IMR-90 (cell line): Measurements from ENCODE around the gene CENPS. TPM values are rescaled to one million over a fixed set of nuclear protein-coding genes. Genes with fewer than 3 reads are reported as not detected.

Source experiments
- ATAC-seq: fragments of 200-7000 bp; cut with Tn5 transposase; 2 replicates; pipeline ENCODE4 v1.9.1; 2020; ENCODE audit warnings: low read depth, mild to moderate bottlenecking, moderate library complexity
- BruUV-seq: library from RNA; stranded (reverse); fragments of 400-500 nt; replicated peaks from 2 replicates; lab custom pipeline; 2021; lab: Mats Ljungman, UMichigan
- CTCF ChIA-PET: fragments of 300-600 bp; formaldehyde crosslinking; extraction: SDS; loops from one replicate; lab custom pipeline; 2021; ENCODE audit warnings: antibody characterized with exemption; lab: Yijun Ruan, JAX
- POLR2A ChIA-PET: fragments of 300-600 bp; sonication (Branson Sonifier 250); formaldehyde crosslinking; loops from one replicate; lab custom pipeline; 2022; ENCODE audit warnings: antibody characterized with exemption; ENCODE audit not compliant: unreplicated experiment; lab: Charles Lee
- DNase-seq: peaks from one replicate; pipeline ENCODE4 v3.0.0; 2013
- H2AFZ ChIP-seq: replicated peaks from 2 replicates; pipeline ENCODE3; 2013; ENCODE audit warnings: low read length, mild to moderate bottlenecking; ENCODE audit not compliant: poor library complexity
- H2AK5ac ChIP-seq: 2 replicates; pipeline ENCODE4 v1.6.1; 2013; ENCODE audit warnings: low read depth, low read length, inconsistent platforms
- H2AK9ac ChIP-seq: replicated peaks from 2 replicates; pipeline ENCODE3; 2013; ENCODE audit warnings: mild to moderate bottlenecking, low read depth, low read length, moderate library complexity; ENCODE audit not compliant: poor library complexity
- H2BK120ac ChIP-seq: 2 replicates; pipeline ENCODE4 v1.6.1; 2013; ENCODE audit warnings: low read depth, low read length, inconsistent platforms
- H2BK15ac ChIP-seq: 3 replicates; pipeline ENCODE4 v1.6.1; 2013; ENCODE audit warnings: low read depth, low read length, inconsistent platforms
- H2BK20ac ChIP-seq: 2 replicates; pipeline ENCODE4 v1.6.1; 2013; ENCODE audit warnings: low read depth, mild to moderate bottlenecking, inconsistent platforms, low read length, moderate library complexity
- H2BK5ac ChIP-seq: 2 replicates; pipeline ENCODE4 v1.6.1; 2013; ENCODE audit warnings: mild to moderate bottlenecking, low read depth, low read length, inconsistent platforms; ENCODE audit not compliant: poor library complexity, severe bottlenecking
- H3K14ac ChIP-seq: replicated peaks from 2 replicates; pipeline ENCODE4 v1.6.1; 2013; ENCODE audit warnings: low read depth, low read length, inconsistent platforms
- H3K18ac ChIP-seq: 2 replicates; pipeline ENCODE4 v1.6.1; 2013; ENCODE audit warnings: low read depth, low read length, control low read depth
- H3K23ac ChIP-seq: 2 replicates; pipeline ENCODE4 v1.6.1; 2013; ENCODE audit warnings: low read depth, low read length, inconsistent platforms
- H3K27ac ChIP-seq: 2 replicates; pipeline ENCODE4 v1.5.1; 2013; ENCODE audit warnings: mild to moderate bottlenecking, control low read depth, low read length; ENCODE audit not compliant: insufficient read depth
- H3K27me3 ChIP-seq: 2 replicates; pipeline ENCODE4 v1.6.1; 2013; ENCODE audit warnings: low read length; ENCODE audit not compliant: control insufficient read depth, insufficient read depth
- H3K36me3 ChIP-seq: 2 replicates; pipeline ENCODE4 v1.6.1; 2013; ENCODE audit warnings: low read length, mixed read lengths; ENCODE audit not compliant: control insufficient read depth, insufficient read depth
- H3K4ac ChIP-seq: 2 replicates; pipeline ENCODE4 v1.6.1; 2013; ENCODE audit warnings: low read depth, low read length, inconsistent platforms
- H3K4me1 ChIP-seq: 2 replicates; pipeline ENCODE4 v1.6.1; 2013; ENCODE audit warnings: low read length, mixed read lengths; ENCODE audit not compliant: control insufficient read depth, insufficient read depth
- H3K4me2 ChIP-seq: 2 replicates; pipeline ENCODE4 v1.6.1; 2013; ENCODE audit warnings: low read depth, mild to moderate bottlenecking, control low read depth, low read length, moderate library complexity
- H3K4me3 ChIP-seq: 2 replicates; pipeline ENCODE4 v1.5.1; 2013; ENCODE audit warnings: low read depth, mild to moderate bottlenecking, control low read depth, low read length, moderate library complexity; ENCODE audit not compliant: insufficient read depth
- H3K56ac ChIP-seq: 2 replicates; pipeline ENCODE4 v1.6.1; 2013; ENCODE audit warnings: low read length, inconsistent platforms; ENCODE audit not compliant: insufficient read depth; ENCODE audit errors: extremely low read depth
- H3K79me1 ChIP-seq, 2 experiments: 2 replicates each; pipeline ENCODE4 v1.6.1; 2013; ENCODE audit warnings: low read length in 2 of 2, inconsistent platforms in 1 of 2, low read depth in 1 of 2
- H3K9ac ChIP-seq: 2 replicates; pipeline ENCODE4 v1.6.1; 2013; ENCODE audit warnings: low read depth, low read length, control low read depth
- H3K9me1 ChIP-seq: 2 replicates; pipeline ENCODE4 v1.6.1; 2013; ENCODE audit warnings: low read length, inconsistent platforms; ENCODE audit not compliant: insufficient read depth
- H3K9me3 ChIP-seq: 2 replicates; pipeline ENCODE4 v1.6.1; 2013; ENCODE audit warnings: low read length; ENCODE audit not compliant: control insufficient read depth, insufficient read depth
- H4K20me1 ChIP-seq: 2 replicates; pipeline ENCODE4 v1.6.1; 2013; ENCODE audit warnings: low read length, inconsistent platforms; ENCODE audit not compliant: insufficient read depth
- H4K5ac ChIP-seq: 2 replicates; pipeline ENCODE4 v1.6.1; 2013; ENCODE audit warnings: mild to moderate bottlenecking, low read depth, low read length, control low read depth
- H4K8ac ChIP-seq, 2 experiments: 2 replicates each; pipeline ENCODE4 v1.6.1; 2013; ENCODE audit warnings: low read depth in 2 of 2, low read length in 2 of 2, control low read depth in 1 of 2, inconsistent platforms in 1 of 2
- H4K91ac ChIP-seq: 2 replicates; pipeline ENCODE4 v1.6.1; 2013; ENCODE audit warnings: low read depth, low read length, inconsistent platforms; ENCODE audit not compliant: insufficient read depth
- BHLHE40 ChIP-seq: fragments of 150-350 bp; IDR thresholded peaks from 2 replicates; pipeline ENCODE4 v1.6.1; 2016; ENCODE audit warnings: mild to moderate bottlenecking, low read depth, low read length
- CEBPB ChIP-seq: IDR thresholded peaks from 2 replicates; pipeline ENCODE4 v1.6.1; 2012; ENCODE audit warnings: low read depth, low read length, improper control_type of control experiment
- CHD1 ChIP-seq: IDR thresholded peaks from 2 replicates; pipeline ENCODE4 v1.6.1; 2012; ENCODE audit warnings: low read depth, low read length, improper control_type of control experiment
- CTCF ChIP-seq: conservative IDR thresholded peaks from 2 replicates; pipeline ENCODE4 v1.5.1; 2012; ENCODE audit warnings: mild to moderate bottlenecking, low read depth, low read length, improper control_type of control experiment
- ELK1 ChIP-seq: fragments of 150-350 bp; IDR thresholded peaks from 2 replicates; pipeline ENCODE4 v1.6.1; 2016; ENCODE audit warnings: low read depth, mild to moderate bottlenecking, low read length, moderate library complexity, borderline replicate concordance
- FOS ChIP-seq: fragments of 150-350 bp; IDR thresholded peaks from 2 replicates; pipeline ENCODE4 v1.6.1; 2016; ENCODE audit warnings: low read depth, low read length
- MAFK ChIP-seq: IDR thresholded peaks from 2 replicates; pipeline ENCODE4 v1.6.1; 2012; ENCODE audit warnings: low read depth, low read length, improper control_type of control experiment
- MAZ ChIP-seq: IDR thresholded peaks from 2 replicates; pipeline ENCODE4 v1.6.1; 2012; ENCODE audit warnings: low read depth, mild to moderate bottlenecking, low read length, improper control_type of control experiment, moderate library complexity, borderline replicate concordance
- MXI1 ChIP-seq: IDR thresholded peaks from 2 replicates; pipeline ENCODE4 v1.6.1; 2012; ENCODE audit warnings: low read depth, mild to moderate bottlenecking, low read length, moderate library complexity, borderline replicate concordance
- NFE2L2 ChIP-seq: fragments of 150-350 bp; IDR thresholded peaks from 2 replicates; pipeline ENCODE4 v1.6.1; 2016; ENCODE audit warnings: low read depth, mild to moderate bottlenecking, low read length
- POLR2A ChIP-seq: IDR thresholded peaks from 2 replicates; pipeline ENCODE4 v1.6.1; 2012; ENCODE audit warnings: mild to moderate bottlenecking, low read depth, low read length
- RAD21 ChIP-seq: IDR thresholded peaks from 2 replicates; pipeline ENCODE4 v1.6.1; 2012; ENCODE audit warnings: low read length, improper control_type of control experiment
- RCOR1 ChIP-seq: IDR thresholded peaks from 2 replicates; pipeline ENCODE4 v1.6.1; 2012; ENCODE audit warnings: mild to moderate bottlenecking, low read length, improper control_type of control experiment; ENCODE audit not compliant: insufficient replicate concordance
- RFX5 ChIP-seq: IDR thresholded peaks from 2 replicates; pipeline ENCODE4 v1.8.0; 2012; ENCODE audit warnings: low read depth, mild to moderate bottlenecking, low read length, moderate library complexity
- SMC3 ChIP-seq: fragments of 150-350 bp; IDR thresholded peaks from 2 replicates; pipeline ENCODE4 v1.6.1; 2016; ENCODE audit warnings: low read depth, mild to moderate bottlenecking, antibody characterized with exemption, low read length, moderate library complexity
- WGBS, 2 experiments: methylation state at CpG; one replicate each; pipeline versions ENCODE4 v1.1.5 to v1.1.7; 2013; ENCODE audit warnings: missing lambda C conversion rate in 2 of 2; ENCODE audit not compliant: insufficient read length in 1 of 2; ENCODE audit errors: extremely low coverage in 2 of 2; 5-methylcytosine and 5-hydroxymethylcytosine counted together
- dilution Hi-C: fragments of 300-500 bp; cut with HindIII; formaldehyde crosslinking; loops from one replicate; pipeline ENCODE4 v1.14.3; 2018; ENCODE audit warnings: low sequenced_read_pairs; ENCODE audit not compliant: unreplicated experiment
- in situ Hi-C: fragments of 300-500 bp; cut with MboI; formaldehyde crosslinking; loops from 3 replicates; pipeline ENCODE4 v1.14.3; 2019; ENCODE audit warnings: low sequenced_read_pairs, inconsistent platforms, mixed read lengths
- intact Hi-C: fragments of 100-400 bp; cut with micrococcal nuclease; formaldehyde crosslinking; loops from 2 replicates; pipeline ENCODE4 v1.10.0; 2022
- polyA plus RNA-seq, 3 experiments: library from polyadenylated mRNA; depleted of rRNA; stranded (reverse); fragments of >200 nt; gene quantifications; 2 replicates each; pipeline ENCODE4 v1.2.3, GENCODE V29; 2012; ENCODE audit warnings: low replicate concordance in 1 of 3
- total RNA-seq: library from RNA; depleted of rRNA; stranded (reverse); fragments of >200 nt; gene quantifications from 2 replicates; pipeline ENCODE4 v1.2.3, GENCODE V29; 2012
- TF ChIP-seq, protein P1 (sequence below): fragments of 150-350 bp; IDR thresholded peaks from 2 replicates; pipeline ENCODE4 v1.6.1; 2017; ENCODE audit warnings: mild to moderate bottlenecking, antibody characterized with exemption, low read length, low read depth

Gene CENPS
- total and polyA plus RNA-seq, 2 of the 4 experiments (the other 2 are of a cell fraction), result 9.9 to 12.3 TPM

- intact Hi-C loops (no loop called here), dilution Hi-C loops (no loop called here), in situ Hi-C loops (no loop called here)
- peak overlapping the region; percentile 63 for H2AK9ac ChIP-seq
- no peak overlapping the region for H2AK5ac ChIP-seq
- H3K27me3 ChIP-seq, result no peaks in the 10 kb centered on the region
- H3K14ac ChIP-seq, result no peak overlapping the region
- no peak overlapping the region for H4K91ac ChIP-seq
- H3K18ac ChIP-seq, result no peak overlapping the region
- H3K4me3 ChIP-seq, result no peak overlapping the region
- no peak overlapping the region for H2AFZ ChIP-seq
- H2BK15ac ChIP-seq, result no peak overlapping the region
- no peak overlapping the region for H3K4me2 ChIP-seq
- H3K4me1 ChIP-seq, result peaks cover 4% of the 10 kb centered on the region
- no peak overlapping the region for H2BK120ac ChIP-seq
- H4K8ac ChIP-seq, result no peak overlapping the region
- H2BK20ac ChIP-seq, result no peak overlapping the region
- H3K9ac ChIP-seq, result no peak overlapping the region
- H3K79me1 ChIP-seq, result peaks cover 7 to 29% of the 10 kb centered on the region in 2 experiments; a peak in 3 of 4 replicates
- H3K9me1 ChIP-seq, result peaks cover 4% of the 10 kb centered on the region
- H3K4ac ChIP-seq, result no peak overlapping the region
- H4K5ac ChIP-seq, result no peak overlapping the region
- H2BK5ac ChIP-seq, result no peak overlapping the region
- TF ChIP-seq CHD1 (no peak), FOS (no peak), RFX5 (no peak), MAFK (no peak), RCOR1 (no peak), RAD21 (no peak), POLR2A (no peak), NFE2L2 (no peak), CTCF (no peak), ELK1 (no peak), CEBPB (no peak), BHLHE40 (no peak), SMC3 (no peak), MAZ (no peak), MXI1 (no peak)
- TF ChIP-seq, protein P1, sequence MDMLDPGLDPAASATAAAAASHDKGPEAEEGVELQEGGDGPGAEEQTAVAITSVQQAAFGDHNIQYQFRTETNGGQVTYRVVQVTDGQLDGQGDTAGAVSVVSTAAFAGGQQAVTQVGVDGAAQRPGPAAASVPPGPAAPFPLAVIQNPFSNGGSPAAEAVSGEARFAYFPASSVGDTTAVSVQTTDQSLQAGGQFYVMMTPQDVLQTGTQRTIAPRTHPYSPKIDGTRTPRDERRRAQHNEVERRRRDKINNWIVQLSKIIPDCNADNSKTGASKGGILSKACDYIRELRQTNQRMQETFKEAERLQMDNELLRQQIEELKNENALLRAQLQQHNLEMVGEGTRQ, result no peak
- DNase-seq (no peak), ATAC-seq (no peak)
- H3K9me3 ChIP-seq, result no peaks in the 10 kb centered on the region
- H4K20me1 ChIP-seq, result no peaks in the 10 kb centered on the region
- WGBS, 2 experiments, result 95% methylated on average over 4 of the region's 11 CpGs; no CpG with 5 or more reads in 1 of the 2 experiments
- H3K23ac ChIP-seq, result no peak overlapping the region
- ChIA-PET POLR2A (no interaction called here), CTCF (no interaction called here)
- no TSS peak for BruUV-seq
- H3K56ac ChIP-seq, result no peak overlapping the region
- peaks cover 2% of the 10 kb centered on the region; the same call in 1 of the 2 replicates for H3K36me3 ChIP-seq
- H3K27ac ChIP-seq, result no peak overlapping the region
Measured at GRCh38 chr1:10433790-10434189, 3.6 kb downstream of the CENPS start.
